GM21717 (cell line): Measurements from ENCODE around the gene LKAAEAR1.

Experiments used
- ATAC-seq: cut with Tn5 transposase; IDR thresholded peaks from one replicate; pipeline ENCODE4 v1.9.1; 2021; ENCODE audit warnings: mild to moderate bottlenecking, moderate library complexity; ENCODE audit not compliant: unreplicated experiment

Gene LKAAEAR1

DNA sequence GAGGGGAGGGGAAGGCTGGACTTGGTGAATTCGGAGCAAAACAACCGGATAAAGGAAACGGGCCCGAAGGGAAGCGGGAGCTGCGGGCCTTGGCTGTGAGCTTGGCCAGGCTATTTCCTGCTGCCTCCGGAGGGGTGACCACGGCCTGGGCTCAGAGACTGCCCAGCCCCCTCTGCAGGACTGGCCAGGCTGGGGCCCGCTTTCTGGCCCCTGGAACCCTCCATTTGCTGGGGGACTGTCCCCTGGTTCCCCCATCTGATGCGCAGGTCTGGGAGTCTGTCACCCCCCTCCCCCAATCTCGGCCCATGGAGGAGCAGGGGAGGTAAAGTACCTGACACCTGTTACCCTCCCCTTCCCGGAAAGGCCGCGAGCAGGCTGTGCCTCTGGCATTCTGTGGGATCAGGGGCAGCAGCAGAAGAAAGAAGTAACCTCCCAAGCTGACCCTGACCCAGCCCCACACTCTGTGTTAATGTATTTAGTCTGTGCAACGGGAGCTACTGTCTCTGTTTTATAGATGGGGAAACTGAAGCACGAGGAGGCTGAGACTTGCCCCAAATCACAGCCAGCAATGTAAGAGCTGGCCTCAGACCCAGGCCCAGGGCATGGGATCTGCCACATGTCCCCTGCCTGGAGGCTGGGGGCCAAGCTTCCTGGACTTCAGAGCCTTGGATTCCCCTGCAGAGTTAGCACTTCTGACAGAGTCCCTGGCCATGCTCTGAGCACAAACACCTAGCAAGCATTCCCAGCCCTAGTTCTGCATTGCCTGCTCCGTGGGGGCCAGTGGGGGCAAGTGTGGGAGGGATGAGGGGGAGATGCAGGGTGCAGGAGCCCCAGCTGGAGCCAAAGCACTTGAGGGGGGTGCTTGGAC lies 44.7 kb downstream of the LKAAEAR1 start:
- ATAC-seq: no peak

DNA sequence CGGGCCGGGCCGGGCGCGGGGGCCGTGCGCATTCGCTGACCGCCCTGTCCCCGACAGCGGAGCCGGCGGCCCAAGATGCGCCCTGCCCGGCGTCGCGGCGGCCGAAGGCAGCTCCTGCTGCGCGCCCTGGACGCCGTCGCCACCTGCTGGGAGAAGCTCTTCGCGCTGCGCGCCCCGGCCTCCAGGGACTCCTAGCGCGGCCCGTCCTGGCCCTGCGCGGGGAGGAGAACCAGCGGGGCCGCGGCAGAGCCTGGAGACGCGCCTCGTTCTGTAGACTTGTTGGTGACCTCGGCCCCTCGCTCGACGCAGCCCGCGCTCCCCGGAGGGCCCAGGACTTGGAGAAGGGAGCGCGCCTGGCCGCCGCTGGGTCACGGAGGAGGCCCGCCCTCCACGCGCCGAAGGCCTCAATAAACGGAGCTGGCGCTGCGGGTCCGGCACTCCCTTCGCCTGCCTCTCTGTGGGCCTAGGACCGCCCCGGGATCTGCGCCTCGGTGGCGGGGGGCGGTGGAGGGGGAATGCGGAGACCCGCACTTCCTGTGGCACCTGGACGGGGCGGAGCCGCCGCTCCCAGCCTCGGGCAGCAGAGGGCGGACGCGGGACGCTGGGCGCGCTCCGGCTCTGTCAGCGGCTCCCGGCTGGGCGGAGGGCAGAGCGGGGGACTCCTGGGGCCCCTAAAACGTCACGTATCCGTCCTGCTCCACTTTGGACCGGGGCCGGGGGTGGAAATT lies 45.5 kb downstream of the LKAAEAR1 start:
- ATAC-seq: peak; percentile 42

DNA sequence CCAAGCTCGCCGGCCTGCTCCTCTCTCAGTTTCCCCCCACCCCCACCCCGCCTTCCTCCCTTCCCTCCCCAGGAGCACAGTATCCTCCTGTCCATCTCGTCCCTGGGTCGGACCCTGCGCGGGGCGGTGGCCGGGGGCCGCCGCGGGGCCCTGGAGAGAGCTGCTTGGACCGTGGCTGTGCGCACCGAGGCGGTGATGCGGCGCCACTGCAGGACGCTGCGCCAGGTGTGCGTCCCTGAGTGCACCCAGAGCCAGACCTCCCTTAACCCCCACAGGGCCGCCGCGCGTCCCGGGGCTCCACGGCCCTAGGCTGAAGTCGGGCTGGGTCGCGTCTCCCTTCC lies 46.0 kb downstream of the LKAAEAR1 start:
- peak; percentile 34 for ATAC-seq

DNA sequence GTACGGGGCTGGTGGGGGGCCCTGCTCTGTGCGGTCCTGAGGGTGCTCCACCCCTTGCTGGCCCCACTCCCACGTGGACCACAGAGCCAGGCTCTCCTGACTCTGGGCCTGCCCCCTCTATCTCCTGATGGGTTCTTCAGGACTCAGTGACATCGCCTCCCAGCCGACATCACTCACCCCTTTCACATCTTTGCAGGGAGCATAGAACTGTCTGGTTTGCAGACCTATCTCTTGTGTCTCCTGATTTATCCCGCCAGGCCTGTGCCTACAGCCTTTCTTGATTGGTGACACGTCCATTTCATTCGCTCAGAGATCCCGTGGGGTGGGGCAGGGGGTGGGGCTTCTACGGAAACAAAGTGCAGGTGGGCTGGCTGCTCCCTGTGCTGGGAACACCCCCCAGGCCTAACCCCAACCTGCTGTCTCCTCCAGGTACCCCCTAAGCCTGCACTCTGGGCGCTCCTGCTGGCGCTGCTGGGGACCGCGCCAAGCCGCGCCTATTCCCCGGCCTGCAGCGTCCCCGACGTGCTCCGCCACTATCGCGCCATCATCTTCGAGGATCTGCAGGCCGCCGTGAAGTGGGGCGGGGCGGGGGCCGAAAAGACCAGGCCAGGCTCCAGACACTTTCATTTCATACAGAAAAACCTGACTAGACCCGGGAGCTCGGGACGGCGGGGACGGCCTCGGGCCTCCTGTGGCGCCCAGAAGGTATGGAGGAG lies 46.5 kb downstream of the LKAAEAR1 start:
- no peak for ATAC-seq

DNA sequence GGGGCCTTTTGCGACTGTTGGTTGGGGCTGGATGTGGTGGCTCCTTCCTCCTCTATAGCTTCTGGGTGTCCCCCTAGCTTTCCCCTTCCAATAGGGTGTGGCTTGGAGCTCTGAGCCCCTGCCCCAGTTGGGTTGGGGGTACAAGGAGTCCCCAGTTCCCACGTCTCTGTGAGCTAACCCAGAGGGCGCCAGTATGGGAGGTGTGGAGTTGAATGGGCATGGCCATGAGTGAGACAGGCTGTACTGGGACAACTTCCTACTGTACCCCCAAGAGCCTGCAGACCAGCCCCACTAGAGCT lies 47.0 kb downstream of the LKAAEAR1 start:
- ATAC-seq: no peak

DNA sequence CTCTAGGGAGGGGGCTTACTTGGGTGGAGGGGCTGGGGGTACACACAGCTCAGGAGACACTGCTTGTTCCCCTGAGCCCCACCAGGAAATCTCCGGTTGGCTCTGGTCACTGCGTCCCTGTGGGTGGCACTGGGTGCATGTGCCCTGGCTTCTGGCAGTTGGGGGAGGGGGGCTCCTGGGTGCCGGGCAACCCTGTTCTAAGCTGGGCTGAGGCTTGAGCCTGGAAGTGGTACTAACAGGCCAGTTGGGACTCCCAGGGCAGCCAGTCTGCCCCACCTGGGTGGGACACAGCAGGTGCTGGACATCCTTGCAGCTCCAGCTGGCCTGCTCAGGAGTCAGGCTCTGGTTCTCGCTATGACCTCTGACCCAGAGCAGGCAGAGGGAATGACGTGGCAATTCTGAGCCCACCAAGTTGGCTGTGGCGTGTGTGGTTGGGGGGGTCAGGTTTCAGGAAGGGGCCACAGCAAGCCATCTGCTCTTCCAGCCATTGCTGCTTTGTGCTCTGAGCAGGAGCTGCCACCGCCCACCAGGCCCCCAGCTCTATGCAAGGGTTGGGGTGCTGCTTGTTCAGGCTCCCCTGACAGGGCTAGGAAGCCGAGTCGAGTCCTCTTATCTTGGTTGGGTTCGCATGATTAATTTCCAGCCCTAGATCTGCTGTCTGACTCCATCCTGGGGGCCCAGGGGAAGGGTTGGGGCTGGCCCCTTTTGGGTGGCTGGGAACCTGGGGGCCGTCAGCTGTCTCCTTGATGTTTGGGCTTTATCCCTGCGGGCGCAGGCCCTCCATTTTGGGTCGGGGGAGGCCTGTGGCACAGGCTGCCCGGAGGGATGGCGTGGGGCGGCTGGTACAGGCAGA lies 47.6 kb downstream of the LKAAEAR1 start:
- ATAC-seq: no peak

DNA sequence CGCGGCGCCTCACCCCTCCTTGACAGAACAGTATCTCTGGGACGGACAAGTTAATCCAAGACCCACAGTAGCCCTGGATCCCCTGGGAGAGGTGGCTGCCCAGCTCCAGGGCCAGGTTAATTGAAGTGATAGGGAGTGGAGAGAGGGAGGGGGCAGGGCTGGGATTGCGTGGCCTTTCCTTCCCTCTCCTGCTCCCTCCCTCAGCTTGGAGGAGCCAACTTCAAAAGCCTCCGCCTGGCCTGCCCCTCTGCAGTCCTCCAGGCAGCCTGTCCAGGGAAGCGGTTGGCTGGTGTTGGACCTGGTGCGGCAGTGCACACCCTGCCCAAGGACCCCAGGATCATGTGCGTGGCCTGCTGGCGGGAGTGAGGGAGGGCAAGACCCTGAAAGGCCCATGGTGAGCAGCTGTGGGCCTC lies 48.3 kb downstream of the LKAAEAR1 start, which contains the start of gene C20orf204:
Gene C20orf204, plus strand, starts transcription at position 250 of the 413 bp plus-strand sequence. Its CDS starts 142 bp downstream, at position 392.
- no peak for ATAC-seq

DNA sequence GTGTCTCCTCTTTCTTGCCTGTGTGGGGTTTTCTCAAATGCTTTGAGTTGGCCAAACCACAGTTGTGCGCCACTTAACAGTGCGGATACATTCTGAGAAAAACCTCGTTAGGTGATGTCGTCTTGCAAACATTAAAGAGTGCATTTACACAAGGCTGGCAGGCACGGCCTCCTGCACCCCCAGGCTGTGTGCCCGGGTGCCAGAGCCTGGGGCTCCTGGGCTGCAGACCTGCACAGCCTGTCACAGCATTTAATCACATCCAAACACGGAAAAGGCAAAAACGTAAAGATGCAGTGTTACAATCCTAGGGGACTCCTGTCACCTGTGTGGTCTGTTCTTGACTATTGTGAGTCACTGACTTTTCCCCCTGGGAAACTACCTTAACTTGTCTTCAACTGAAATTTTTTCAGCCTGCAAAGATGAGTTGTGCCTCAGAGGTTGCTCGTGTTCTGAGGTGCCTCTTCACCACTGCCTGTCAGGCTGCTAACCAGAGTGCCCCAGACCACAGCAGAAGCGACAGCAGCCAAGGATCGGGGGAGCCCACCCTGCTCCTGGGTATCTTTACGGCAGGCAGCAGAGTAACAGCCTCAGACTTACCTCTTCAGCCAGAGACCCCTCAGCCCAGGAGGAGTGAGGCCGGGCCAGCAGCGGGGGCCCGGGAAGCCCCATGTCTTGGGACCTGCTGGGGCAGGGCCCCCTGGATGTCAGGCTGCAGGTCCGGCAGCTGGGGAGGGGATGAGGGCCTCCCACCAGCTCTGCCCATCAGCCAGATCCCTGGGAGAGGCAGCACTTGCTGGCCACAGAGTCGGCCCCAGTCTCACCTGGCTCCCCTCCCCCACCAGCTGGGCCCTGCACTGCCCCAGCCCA lies 48.9 kb downstream of the LKAAEAR1 start:
- ATAC-seq: no peak

DNA sequence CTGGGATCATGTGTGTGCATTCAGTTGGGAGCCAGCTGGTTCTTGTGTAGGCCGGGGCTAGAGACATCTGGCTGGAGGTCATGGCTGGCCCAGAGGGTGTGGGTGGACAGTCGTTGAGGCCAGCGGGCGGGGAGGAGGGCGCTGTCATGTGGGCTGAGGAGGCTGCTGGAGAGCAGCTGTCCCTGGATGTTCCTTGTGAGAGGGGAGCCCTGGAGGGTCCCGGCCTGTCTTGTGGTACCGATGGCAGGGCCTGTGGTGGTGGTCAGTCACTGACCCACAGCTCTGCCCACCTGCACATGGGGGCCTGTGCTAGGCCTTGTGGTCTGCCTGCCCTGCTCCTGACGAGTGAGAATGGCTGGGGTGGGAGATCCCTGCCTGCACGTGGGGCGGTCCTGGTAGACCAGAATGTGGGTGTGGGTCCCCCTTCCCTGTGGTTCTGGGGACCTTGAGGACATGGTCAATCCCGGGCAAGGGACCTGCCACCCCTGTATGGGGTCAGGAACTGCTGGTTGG lies 50.2 kb downstream of the LKAAEAR1 start:
- ATAC-seq: no peak
